Measurements from ENCODE around the gene AGPAT4.

- TF ChIP-seq POLR2A (IDR thresholded peaks at IDR 0.05) (no peak), EP300 (IDR thresholded peaks at IDR 0.05) (no peak)
- TF ChIP-seq, protein P1, sequence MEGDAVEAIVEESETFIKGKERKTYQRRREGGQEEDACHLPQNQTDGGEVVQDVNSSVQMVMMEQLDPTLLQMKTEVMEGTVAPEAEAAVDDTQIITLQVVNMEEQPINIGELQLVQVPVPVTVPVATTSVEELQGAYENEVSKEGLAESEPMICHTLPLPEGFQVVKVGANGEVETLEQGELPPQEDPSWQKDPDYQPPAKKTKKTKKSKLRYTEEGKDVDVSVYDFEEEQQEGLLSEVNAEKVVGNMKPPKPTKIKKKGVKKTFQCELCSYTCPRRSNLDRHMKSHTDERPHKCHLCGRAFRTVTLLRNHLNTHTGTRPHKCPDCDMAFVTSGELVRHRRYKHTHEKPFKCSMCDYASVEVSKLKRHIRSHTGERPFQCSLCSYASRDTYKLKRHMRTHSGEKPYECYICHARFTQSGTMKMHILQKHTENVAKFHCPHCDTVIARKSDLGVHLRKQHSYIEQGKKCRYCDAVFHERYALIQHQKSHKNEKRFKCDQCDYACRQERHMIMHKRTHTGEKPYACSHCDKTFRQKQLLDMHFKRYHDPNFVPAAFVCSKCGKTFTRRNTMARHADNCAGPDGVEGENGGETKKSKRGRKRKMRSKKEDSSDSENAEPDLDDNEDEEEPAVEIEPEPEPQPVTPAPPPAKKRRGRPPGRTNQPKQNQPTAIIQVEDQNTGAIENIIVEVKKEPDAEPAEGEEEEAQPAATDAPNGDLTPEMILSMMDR (IDR thresholded peaks at IDR 0.05) = no peak
These were observed 74.0 kb downstream of the AGPAT4 start for GRCh38 chr6:161199850-161200249.
